Peyer's patch (tissue), 4 donors: ENCODE data around the gene YIPF3.

Experiments used
- CTCF ChIP-seq, 6 experiments: fragments of 450-650 bp in 4 of 6; fragments of 200-600 bp in 2 of 6; sonication (generic) in 1 of 6; IDR thresholded peaks; one replicate each; pipeline ENCODE4 v1.5.1; 2017 to 2019; ENCODE audit warnings: antibody characterized with exemption in 6 of 6, mild to moderate bottlenecking in 3 of 6, moderate library complexity in 1 of 6
- POLR2A ChIP-seq, 2 donors: fragments of 450-650 bp; IDR thresholded peaks; one replicate each; pipeline ENCODE4 v1.5.1; 2017; ENCODE audit warnings: antibody characterized with exemption in 2 of 2, mild to moderate bottlenecking in 2 of 2, moderate library complexity in 2 of 2

- TF ChIP-seq POLR2A (IDR thresholded peaks at IDR 0.05) (no peak), CTCF (IDR thresholded peaks at IDR 0.05) (no peak)
Observed at GRCh38 chr6:43547222-43547621, 30.5 kb upstream of the YIPF3 start.
